Endodermal cell (in vitro differentiated cells): ENCODE measurements around the gene EED. TPM values are rescaled to one million over a fixed set of nuclear protein-coding genes. Genes with fewer than 3 reads are reported as not detected.

Experiments
- DNase-seq: peaks from one replicate; pipeline ENCODE4 v3.0.0-alpha.2; 2017
- H3K27ac ChIP-seq: 2 replicates; pipeline ENCODE4 v1.5.1; 2013; ENCODE audit warnings: mild to moderate bottlenecking, low read depth, low read length, moderate library complexity
- H3K27me3 ChIP-seq: 2 replicates; pipeline ENCODE4 v1.6.1; 2013; ENCODE audit warnings: mild to moderate bottlenecking, low read length, moderate library complexity; ENCODE audit not compliant: insufficient read depth, control insufficient read depth, poor library complexity, severe bottlenecking
- H3K36me3 ChIP-seq: 2 replicates; pipeline ENCODE4 v1.7.0; 2013; ENCODE audit warnings: mild to moderate bottlenecking, low read length, moderate library complexity; ENCODE audit not compliant: control insufficient read depth, insufficient read depth
- H3K4me1 ChIP-seq: one replicate; pipeline ENCODE4 v1.7.0; 2013; ENCODE audit warnings: low read length; ENCODE audit not compliant: control insufficient read depth, insufficient read depth
- H3K4me3 ChIP-seq: 2 replicates; pipeline ENCODE4 v1.5.1; 2013; ENCODE audit warnings: mild to moderate bottlenecking, low read length, moderate library complexity
- H3K9ac ChIP-seq: 2 replicates; pipeline ENCODE4 v1.6.1; 2013; ENCODE audit warnings: mild to moderate bottlenecking, low read length, moderate library complexity; ENCODE audit not compliant: poor library complexity, severe bottlenecking; ENCODE audit errors: extremely low read depth
- H3K9me3 ChIP-seq: 2 replicates; pipeline ENCODE4 v1.6.1; 2013; ENCODE audit warnings: mild to moderate bottlenecking, low read length, moderate library complexity; ENCODE audit not compliant: control insufficient read depth
- H3K27ac Mint-ChIP-seq: 2 replicates; pipeline ENCODE4 v1.8.0; 2020; ENCODE audit warnings: mixed read lengths
- H3K27me3 Mint-ChIP-seq: 2 replicates; pipeline ENCODE4 v1.8.0; 2021; ENCODE audit warnings: mild to moderate bottlenecking, mixed read lengths; ENCODE audit not compliant: insufficient read depth
- H3K36me3 Mint-ChIP-seq: 2 replicates; pipeline ENCODE4 v1.8.0; 2020; ENCODE audit warnings: low read depth, mixed read lengths
- H3K4me1 Mint-ChIP-seq: 2 replicates; pipeline ENCODE4 v1.8.0; 2020; ENCODE audit warnings: mixed read lengths
- H3K4me3 Mint-ChIP-seq: 2 replicates; pipeline ENCODE4 v1.8.0; 2020; ENCODE audit warnings: mild to moderate bottlenecking, moderate library complexity, mixed read lengths
- H3K9me3 Mint-ChIP-seq: 2 replicates; pipeline ENCODE4 v1.8.0; 2020; ENCODE audit warnings: mild to moderate bottlenecking, mixed read lengths
- CTCF ChIP-seq: fragments of 200-600 bp; sonication (generic); conservative IDR thresholded peaks from 2 replicates; pipeline ENCODE4 v1.5.0; 2021; ENCODE audit warnings: antibody characterized with exemption, mild to moderate bottlenecking
- WGBS, 2 experiments: methylation state at CpG; one replicate each; pipeline versions ENCODE4 v1.1.5 to v1.1.7; 2013; ENCODE audit warnings: missing lambda C conversion rate in 2 of 2, mixed read lengths in 1 of 2; ENCODE audit not compliant: insufficient coverage in 1 of 2, insufficient read length in 1 of 2; 5-methylcytosine and 5-hydroxymethylcytosine counted together
- total RNA-seq, 2 donors: library from RNA; stranded (reverse); fragmentation: NEBNext Ultra II Directional in 1 of 2; extraction: Animal tissue kit (Norgen Biotek cat#: 25700) in 1 of 2; gene quantifications; 2 replicates in 1 of 2; 3 replicates in 1 of 2; pipeline ENCODE4 v1.2.1, GENCODE V29; 2021

Gene EED
- total RNA-seq, 2 donors from 2014 or later = 29.2 to 39.2 TPM

DNA sequence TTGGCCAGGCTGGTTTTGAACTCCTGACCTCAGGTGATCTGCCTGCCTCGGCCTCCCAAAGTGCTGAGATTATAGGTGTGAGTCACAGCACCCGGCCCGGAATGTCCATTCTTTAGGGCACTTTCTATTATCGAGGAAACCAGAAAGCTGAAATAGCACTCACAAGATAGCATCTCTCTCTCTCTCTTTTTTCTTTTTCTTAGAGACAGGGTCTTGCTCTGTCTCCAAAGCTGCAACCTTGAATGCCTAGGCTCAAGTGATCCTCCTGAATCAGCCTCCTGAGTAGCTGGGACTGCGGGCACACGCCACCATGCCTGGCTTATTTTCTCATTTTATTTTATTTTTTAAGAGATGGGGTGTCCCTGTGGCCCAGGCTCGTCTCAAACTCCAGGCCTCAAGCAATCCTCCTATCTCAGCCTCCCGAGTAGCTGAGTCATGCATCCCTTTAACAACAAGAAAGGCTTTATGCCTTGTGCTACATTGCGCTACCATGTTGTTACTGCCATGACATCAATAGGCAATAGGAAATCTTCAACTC, 7.2 kb upstream of the EED start:
- no peaks in the 10 kb centered on the region for H3K9me3 Mint-ChIP-seq
- H3K27me3 ChIP-seq = no peaks in the 10 kb centered on the region
- H3K4me1 Mint-ChIP-seq = peaks cover 4% of the 10 kb centered on the region
- no peak for TF ChIP-seq CTCF
- no peak for DNase-seq
- H3K9me3 ChIP-seq = no peaks in the 10 kb centered on the region
- no peak overlapping the region for H3K27ac ChIP-seq
- H3K27me3 Mint-ChIP-seq = peaks cover 2% of the 10 kb centered on the region
- WGBS, 2 experiments = 93 to 95% methylated on average over 7 to 9 of the region's 9 CpGs
- H3K4me3 Mint-ChIP-seq = no peak overlapping the region
- no peak overlapping the region for H3K27ac Mint-ChIP-seq
- H3K36me3 ChIP-seq = no peaks in the 10 kb centered on the region
- no peak overlapping the region for H3K4me3 ChIP-seq
- H3K4me1 ChIP-seq = no peaks in the 10 kb centered on the region
- no peak overlapping the region for H3K9ac ChIP-seq
- H3K36me3 Mint-ChIP-seq = no peaks in the 10 kb centered on the region

GRCh38 chr11:86240164-86240563, 4.4 kb upstream of the EED start:
- no peak for DNase-seq
- no peaks in the 10 kb centered on the region for H3K36me3 ChIP-seq
- Mint-ChIP-seq H3K36me3 (no peaks in the 10 kb centered on the region), H3K4me3 (no peak overlapping the region), H3K9me3 (no peaks in the 10 kb centered on the region), H3K27ac (no peak overlapping the region), H3K4me1 (peaks cover 3% of the 10 kb centered on the region), H3K27me3 (peaks cover 2% of the 10 kb centered on the region)
- no peaks in the 10 kb centered on the region for H3K27me3 ChIP-seq
- TF ChIP-seq CTCF = no peak
- H3K4me3 ChIP-seq = no peak overlapping the region
- H3K27ac ChIP-seq = no peak overlapping the region
- no peaks in the 10 kb centered on the region for H3K9me3 ChIP-seq
- no peaks in the 10 kb centered on the region for H3K4me1 ChIP-seq
- WGBS, 2 experiments = 87 to 88% methylated on average over 4 of the region's 4 CpGs
- no peak overlapping the region for H3K9ac ChIP-seq

GRCh38 chr11:86241956-86242535, 2.5 kb upstream of the EED start:
- Histone ChIP-seq H3K27ac (no peak overlapping the region), H3K36me3 (no peaks in the 10 kb centered on the region), H3K9ac (no peak overlapping the region), H3K9me3 (no peaks in the 10 kb centered on the region), H3K27me3 (no peaks in the 10 kb centered on the region), H3K4me1 (no peaks in the 10 kb centered on the region), H3K4me3 (no peak overlapping the region)
- Mint-ChIP-seq H3K9me3 (no peaks in the 10 kb centered on the region), H3K36me3 (no peaks in the 10 kb centered on the region), H3K4me3 (no peak overlapping the region), H3K27me3 (peaks cover 2% of the 10 kb centered on the region), H3K27ac (no peak overlapping the region), H3K4me1 (peaks cover 7% of the 10 kb centered on the region)
- no peak for TF ChIP-seq CTCF
- DNase-seq = no peak
- 94% methylated on average over 4 of the region's 4 CpGs; no CpG with 5 or more reads in 1 of the 2 experiments for WGBS, 2 experiments
